HCT116 (cell line): ENCODE data around the gene COL8A2.

Experiments used
- CTCF ChIP-seq, 3 experiments: fragments of 200-600 bp in 1 of 3; sonication (generic) in 1 of 3; IDR thresholded peaks in 2 of 3; conservative IDR thresholded peaks in 1 of 3; 2 replicates each; pipeline ENCODE4 v1.5.1; 2012 to 2017; ENCODE audit warnings: low read depth in 2 of 3, low read length in 2 of 3, antibody characterized with exemption in 1 of 3, borderline replicate concordance in 1 of 3, control low read depth in 1 of 3, mild to moderate bottlenecking in 1 of 3, mixed read lengths in 1 of 3, mixed run types in 1 of 3, moderate library complexity in 1 of 3; ENCODE audit not compliant: insufficient read depth in 1 of 3
- EGR1 ChIP-seq: IDR thresholded peaks from 2 replicates; pipeline ENCODE4 v1.6.1; 2012; ENCODE audit warnings: low read depth
- EZH2 ChIP-seq: fragments of 200-600 bp; sonication (generic); IDR thresholded peaks from 2 replicates; pipeline ENCODE4 v1.6.1; 2017; ENCODE audit warnings: antibody characterized with exemption, mixed run types
- EZH2phosphoT487 ChIP-seq: fragments of 200-600 bp; IDR thresholded peaks from 2 replicates; pipeline ENCODE4 v1.6.1; 2018; ENCODE audit warnings: antibody characterized with exemption, borderline replicate concordance
- JUND ChIP-seq: IDR thresholded peaks from 2 replicates; pipeline ENCODE4 v1.6.1; 2012
- MAX ChIP-seq: IDR thresholded peaks from 2 replicates; pipeline ENCODE4 v1.6.1; 2012
- POLR2A ChIP-seq: IDR thresholded peaks from 2 replicates; pipeline ENCODE4 v1.7.0; 2011; ENCODE audit warnings: borderline replicate concordance; ENCODE audit not compliant: insufficient read depth, insufficient read length; ENCODE audit errors: extremely low read depth
- RAD21 ChIP-seq: IDR thresholded peaks from 2 replicates; pipeline ENCODE4 v1.6.1; 2012; ENCODE audit warnings: low read depth, mild to moderate bottlenecking
- REST ChIP-seq: IDR thresholded peaks from 2 replicates; pipeline ENCODE4 v1.6.1; 2012; ENCODE audit warnings: low read depth
- SIN3A ChIP-seq: IDR thresholded peaks from 2 replicates; pipeline ENCODE4 v1.6.1; 2012; ENCODE audit warnings: low read depth
- SP1 ChIP-seq: IDR thresholded peaks from 2 replicates; pipeline ENCODE4 v1.6.1; 2012; ENCODE audit warnings: low read depth

GRCh38 chr1:36114371-36114770, 10.7 kb downstream of the COL8A2 start:
- no peak for TF ChIP-seq CTCF (IDR thresholded peaks at IDR 0.05 in 2 of 3, conservative IDR thresholded peaks at IDR 0.05 in 1 of 3; ENCODE audit: borderline replicate concordance in 1 of 3, insufficient read depth in 1 of 3, low read depth in 2 of 3, low read length in 2 of 3)
- TF ChIP-seq RAD21 = no peak
- no peak for TF ChIP-seq MAX
- no peak for TF ChIP-seq JUND
- no peak for TF ChIP-seq EGR1
- no peak for TF ChIP-seq POLR2A
- no peak for TF ChIP-seq EZH2
- no peak for TF ChIP-seq EZH2phosphoT487
- TF ChIP-seq SP1 = no peak
- no peak for TF ChIP-seq REST
- no peak for TF ChIP-seq SIN3A
